NCI-H460 (cell line): ENCODE results near the gene MAPK9. TPM values are rescaled to one million over a fixed set of nuclear protein-coding genes. Genes with fewer than 3 reads are reported as not detected.

Experiments used
- total RNA-seq: library from RNA; depleted of rRNA; stranded (reverse); fragments of >200 nt; shearing (Covaris generic); gene quantifications from 2 replicates; pipeline ENCODE4 v1.2.3, GENCODE V29; 2014; rRNA removed

Gene MAPK9
- total RNA-seq, 1 experiment from 2014 or later: 39.2 TPM

Other genes with a start within 250 kb of the MAPK9 start
- gene RNF130, start 220.3 kb downstream of the MAPK9 start, total RNA-seq: 61.6 and 65.2 TPM in 2 replicates
- 0.30 and 0.49 TPM in 2 replicates for gene RASGEF1C, start 82.9 kb downstream of the MAPK9 start, total RNA-seq
- gene GFPT2, start 61.3 kb upstream of the MAPK9 start, total RNA-seq: 10.6 and 12.5 TPM in 2 replicates
- gene CNOT6, start 202.3 kb upstream of the MAPK9 start, total RNA-seq: 19.0 and 21.5 TPM in 2 replicates